ENCODE measurements around the gene NPIPB8. TPM values are rescaled to one million over a fixed set of nuclear protein-coding genes. Genes with fewer than 3 reads are reported as not detected.

The NPIPB8 gene
- total and polyA plus RNA-seq, 2 of the 13 experiments (the other 11 are each of a cell fraction or from before 2014, with no cell fraction given): 0.49 to 2.3 TPM

GRCh38 chr16:28597692-28598261 is 40.1 kb upstream of the NPIPB8 start (continued):
- TF ChIP-seq FUBP1 (CRISPR knock-in tag; IDR thresholded peaks at IDR 0.05; ENCODE audit: borderline replicate concordance): no peak
- no peak for TF ChIP-seq JUND (CRISPR knock-in tag; IDR thresholded peaks at IDR 0.05)
- TF ChIP-seq DR1 (CRISPR knock-in tag; IDR thresholded peaks at IDR 0.05): peak; percentile 17; the same call in 1 of the 2 replicates
- TF ChIP-seq HMG20A (CRISPR knock-in tag; IDR thresholded peaks at IDR 0.05; ENCODE audit: borderline replicate concordance): peak; percentile 47; the same call in 1 of the 2 replicates
- no peak for TF ChIP-seq GABPA (IDR thresholded peaks at IDR 0.05; ENCODE audit: low read depth, low read length)
- peak; percentile 60; the same call in 1 of the 2 replicates for TF ChIP-seq GABPA (CRISPR knock-in tag; IDR thresholded peaks at IDR 0.05; ENCODE audit: low read depth)
- TF ChIP-seq JUN (CRISPR knock-in tag; IDR thresholded peaks at IDR 0.05): no peak
- TF ChIP-seq ZSCAN22 (CRISPR knock-in tag; IDR thresholded peaks at IDR 0.05): no peak
- no peak for TF ChIP-seq KDM1A (CRISPR knock-in tag; IDR thresholded peaks at IDR 0.05)
- TF ChIP-seq CHD4 (IDR thresholded peaks at IDR 0.05; ENCODE audit: borderline replicate concordance, low read length): no peak
- TF ChIP-seq ZNF142 (CRISPR knock-in tag; IDR thresholded peaks at IDR 0.05): no peak
- TF ChIP-seq ZIK1 (CRISPR knock-in tag; IDR thresholded peaks at IDR 0.05; ENCODE audit: borderline replicate concordance, low read depth): no peak
- no peak for TF ChIP-seq FOXA1 (IDR thresholded peaks at IDR 0.05)
- no peak; the same call in 1 of the 2 replicates for TF ChIP-seq FOXA1 (CRISPR knock-in tag; IDR thresholded peaks at IDR 0.05)
- TF ChIP-seq SIN3B (IDR thresholded peaks at IDR 0.05; ENCODE audit: low read length): no peak
- no peak for TF ChIP-seq IRF9 (CRISPR knock-in tag; IDR thresholded peaks at IDR 0.05; ENCODE audit: borderline replicate concordance)
- TF ChIP-seq ZNF713 (CRISPR knock-in tag; IDR thresholded peaks at IDR 0.05): no peak
- 0 out of 2 replicates have a peak, but pooled peaks have one; percentile 47 for TF ChIP-seq ZNF280D (CRISPR knock-in tag; IDR thresholded peaks at IDR 0.05)

All from HepG2 (cell line).